ENCODE data around the gene SNX25.

- TF ChIP-seq ZNF384 (IDR thresholded peaks at IDR 0.05) (no peak), SP1 (IDR thresholded peaks at IDR 0.05) (no peak), FOXA1 (IDR thresholded peaks at IDR 0.05) (no peak), HDGF (IDR thresholded peaks at IDR 0.05; ENCODE audit: borderline replicate concordance) (no peak), CTBP1 (IDR thresholded peaks at IDR 0.05; ENCODE audit: borderline replicate concordance) (no peak), NFRKB (IDR thresholded peaks at IDR 0.05) (no peak), TARDBP (IDR thresholded peaks at IDR 0.05) (no peak), ELF4 (IDR thresholded peaks at IDR 0.05) (no peak)
These were observed 135.5 kb downstream of the SNX25 start for GRCh38 chr4:185344743-185345538.

All from HEK293T (cell line).